ENCODE measurements around the gene PTPN3.

Gene PTPN3

GRCh38 chr9:109487247-109487646 lies 10.9 kb downstream of the PTPN3 start:
- H3K79me1 ChIP-seq (replicated peaks; ENCODE audit: low read length, poor library complexity, severe bottlenecking): peaks cover 48% of the 10 kb centered on the region
- no peak overlapping the region for H2BK12ac ChIP-seq (ENCODE audit: low read length in 2 of 2)
- H2AK5ac ChIP-seq (ENCODE audit: low read length, severe bottlenecking): no peak overlapping the region
- H2BK120ac ChIP-seq (ENCODE audit: low read depth, low read length): no peak overlapping the region
- no peaks in the 10 kb centered on the region for H3K9me3 ChIP-seq (ENCODE audit: control insufficient read depth, low read length)
- peaks cover 0 to 50% of the 10 kb centered on the region in 2 experiments for H3K27me3 ChIP-seq (ENCODE audit: control insufficient read depth in 1 of 2, insufficient read depth in 1 of 2, low read length in 2 of 2)
- H3K4me2 ChIP-seq (ENCODE audit: low read length, poor library complexity, severe bottlenecking): no peak overlapping the region
- DNase-seq: no peak
- H3K36me3 ChIP-seq (ENCODE audit: control insufficient read depth in 1 of 2, insufficient read depth in 2 of 2, low read depth in 1 of 2, low read length in 2 of 2): peaks cover 0 to 9% of the 10 kb centered on the region in 2 experiments
- WGBS: 60% methylated on average over 7 of the region's 7 CpGs
- no peak overlapping the region for H3K23ac ChIP-seq (ENCODE audit: low read length in 2 of 2)
- no peak overlapping the region for H3K27ac ChIP-seq (ENCODE audit: low read length, poor library complexity, severe bottlenecking)
- H2AFZ ChIP-seq (ENCODE audit: low read depth, low read length): no peak overlapping the region
- no peak overlapping the region for H3K4ac ChIP-seq (ENCODE audit: low read depth in 1 of 2, low read length in 2 of 2)
- no peak overlapping the region for H2BK15ac ChIP-seq (ENCODE audit: low read depth, poor library complexity, severe bottlenecking)
- no peak overlapping the region for H3K9ac ChIP-seq (ENCODE audit: low read length)
- no peak overlapping the region for H3K4me3 ChIP-seq (ENCODE audit: insufficient read depth in 1 of 2, low read depth in 1 of 2, low read length in 2 of 2)
- no peak overlapping the region for H2BK5ac ChIP-seq (ENCODE audit: low read depth, low read length, poor library complexity, severe bottlenecking)
- H3K18ac ChIP-seq (ENCODE audit: low read depth in 1 of 2, low read length in 2 of 2): no peak overlapping the region
- no peak overlapping the region for H4K91ac ChIP-seq (ENCODE audit: low read length)
- H3K14ac ChIP-seq (ENCODE audit: low read length in 2 of 2): no peak overlapping the region
- peaks cover 39% of the 10 kb centered on the region for H3K4me1 ChIP-seq (ENCODE audit: control insufficient read depth, insufficient read depth, low read depth, low read length)
- H4K8ac ChIP-seq (ENCODE audit: low read length): no peak overlapping the region

- Histone ChIP-seq H2BK15ac (ENCODE audit: low read depth, poor library complexity, severe bottlenecking) (no peak overlapping the region), H3K23ac (ENCODE audit: low read length in 2 of 2) (no peak overlapping the region), H2AK5ac (ENCODE audit: low read length, severe bottlenecking) (peak overlapping the region; percentile 40), H3K4me2 (ENCODE audit: low read length, poor library complexity, severe bottlenecking) (no peak overlapping the region), H3K79me1 (replicated peaks; ENCODE audit: low read length, poor library complexity, severe bottlenecking) (peaks cover 40% of the 10 kb centered on the region), H3K4ac (ENCODE audit: low read depth in 1 of 2, low read length in 2 of 2) (no peak overlapping the region), H3K4me3 (ENCODE audit: insufficient read depth in 1 of 2, low read depth in 1 of 2, low read length in 2 of 2) (no peak overlapping the region), H3K4me1 (ENCODE audit: control insufficient read depth, insufficient read depth, low read depth, low read length) (peaks cover 36% of the 10 kb centered on the region), H3K27me3 (ENCODE audit: control insufficient read depth in 1 of 2, insufficient read depth in 1 of 2, low read length in 2 of 2) (peaks cover 0 to 57% of the 10 kb centered on the region in 2 experiments), H2BK12ac (ENCODE audit: low read length in 2 of 2) (no peak overlapping the region), H4K91ac (ENCODE audit: low read length) (no peak overlapping the region), H3K36me3 (ENCODE audit: control insufficient read depth in 1 of 2, insufficient read depth in 2 of 2, low read depth in 1 of 2, low read length in 2 of 2) (peaks cover 0 to 5% of the 10 kb centered on the region in 2 experiments), H3K9me3 (ENCODE audit: control insufficient read depth, low read length) (no peaks in the 10 kb centered on the region), H4K8ac (ENCODE audit: low read length) (no peak overlapping the region), H3K27ac (ENCODE audit: low read length, poor library complexity, severe bottlenecking) (no peak overlapping the region), H2BK5ac (ENCODE audit: low read depth, low read length, poor library complexity, severe bottlenecking) (no peak overlapping the region), H2AFZ (ENCODE audit: low read depth, low read length) (no peak overlapping the region), H3K9ac (ENCODE audit: low read length) (no peak overlapping the region), H3K18ac (ENCODE audit: low read depth in 1 of 2, low read length in 2 of 2) (no peak overlapping the region), H3K14ac (ENCODE audit: low read length in 2 of 2) (no peak overlapping the region), H2BK120ac (ENCODE audit: low read depth, low read length) (no peak overlapping the region)
- WGBS: 91% methylated on average over 14 of the region's 14 CpGs
- DNase-seq: no peak
These were observed 14.2 kb downstream of the PTPN3 start for GRCh38 chr9:109483744-109484429.

- Histone ChIP-seq H3K18ac (ENCODE audit: low read depth in 1 of 2, low read length in 2 of 2) (no peak overlapping the region), H3K9ac (ENCODE audit: low read length) (no peak overlapping the region), H3K4me3 (ENCODE audit: insufficient read depth in 1 of 2, low read depth in 1 of 2, low read length in 2 of 2) (no peak overlapping the region), H3K4ac (ENCODE audit: low read depth in 1 of 2, low read length in 2 of 2) (no peak overlapping the region), H3K36me3 (ENCODE audit: control insufficient read depth in 1 of 2, insufficient read depth in 2 of 2, low read depth in 1 of 2, low read length in 2 of 2) (peaks cover 0 to 5% of the 10 kb centered on the region in 2 experiments), H2AK5ac (ENCODE audit: low read length, severe bottlenecking) (peak overlapping the region; percentile 34), H3K23ac (ENCODE audit: low read length in 2 of 2) (no peak overlapping the region), H3K27me3 (ENCODE audit: control insufficient read depth in 1 of 2, insufficient read depth in 1 of 2, low read length in 2 of 2) (peaks cover 0 to 60% of the 10 kb centered on the region in 2 experiments), H3K4me2 (ENCODE audit: low read length, poor library complexity, severe bottlenecking) (no peak overlapping the region), H3K27ac (ENCODE audit: low read length, poor library complexity, severe bottlenecking) (peak overlapping the region; percentile 19), H2AFZ (ENCODE audit: low read depth, low read length) (no peak overlapping the region), H2BK5ac (ENCODE audit: low read depth, low read length, poor library complexity, severe bottlenecking) (no peak overlapping the region), H4K8ac (ENCODE audit: low read length) (no peak overlapping the region), H3K14ac (ENCODE audit: low read length in 2 of 2) (no peak overlapping the region), H2BK120ac (ENCODE audit: low read depth, low read length) (no peak overlapping the region), H2BK15ac (ENCODE audit: low read depth, poor library complexity, severe bottlenecking) (no peak overlapping the region), H3K4me1 (ENCODE audit: control insufficient read depth, insufficient read depth, low read depth, low read length) (peaks cover 43% of the 10 kb centered on the region), H2BK12ac (ENCODE audit: low read length in 2 of 2) (no peak overlapping the region), H4K91ac (ENCODE audit: low read length) (no peak overlapping the region), H3K9me3 (ENCODE audit: control insufficient read depth, low read length) (no peaks in the 10 kb centered on the region), H3K79me1 (replicated peaks; ENCODE audit: low read length, poor library complexity, severe bottlenecking) (peaks cover 45% of the 10 kb centered on the region)
- DNase-seq: no peak
- WGBS: 84% methylated on average over 3 of the region's 5 CpGs
These were observed 15.7 kb downstream of the PTPN3 start for GRCh38 chr9:109482391-109482916.

- H4K8ac ChIP-seq (ENCODE audit: low read length): no peak overlapping the region
- no peak overlapping the region for H2BK12ac ChIP-seq (ENCODE audit: low read length in 2 of 2)
- 95% methylated on average over 7 of the region's 7 CpGs for WGBS
- no peak overlapping the region for H2BK5ac ChIP-seq (ENCODE audit: low read depth, low read length, poor library complexity, severe bottlenecking)
- H3K9ac ChIP-seq (ENCODE audit: low read length): no peak overlapping the region
- H3K9me3 ChIP-seq (ENCODE audit: control insufficient read depth, low read length): no peaks in the 10 kb centered on the region
- no peak overlapping the region for H2AFZ ChIP-seq (ENCODE audit: low read depth, low read length)
- peaks cover 42% of the 10 kb centered on the region for H3K4me1 ChIP-seq (ENCODE audit: control insufficient read depth, insufficient read depth, low read depth, low read length)
- no peak overlapping the region for H2BK120ac ChIP-seq (ENCODE audit: low read depth, low read length)
- no peak overlapping the region for H3K4me3 ChIP-seq (ENCODE audit: insufficient read depth in 1 of 2, low read depth in 1 of 2, low read length in 2 of 2)
- no peak overlapping the region for H4K91ac ChIP-seq (ENCODE audit: low read length)
- H3K36me3 ChIP-seq (ENCODE audit: control insufficient read depth in 1 of 2, insufficient read depth in 2 of 2, low read depth in 1 of 2, low read length in 2 of 2): peaks cover 0 to 5% of the 10 kb centered on the region in 2 experiments
- H3K27me3 ChIP-seq (ENCODE audit: control insufficient read depth in 1 of 2, insufficient read depth in 1 of 2, low read length in 2 of 2): peaks cover 0 to 60% of the 10 kb centered on the region in 2 experiments
- H2AK5ac ChIP-seq (ENCODE audit: low read length, severe bottlenecking): no peak overlapping the region
- H2BK15ac ChIP-seq (ENCODE audit: low read depth, poor library complexity, severe bottlenecking): no peak overlapping the region
- H3K4me2 ChIP-seq (ENCODE audit: low read length, poor library complexity, severe bottlenecking): no peak overlapping the region
- H3K4ac ChIP-seq (ENCODE audit: low read depth in 1 of 2, low read length in 2 of 2): no peak overlapping the region
- H3K79me1 ChIP-seq (replicated peaks; ENCODE audit: low read length, poor library complexity, severe bottlenecking): peaks cover 41% of the 10 kb centered on the region
- H3K18ac ChIP-seq (ENCODE audit: low read depth in 1 of 2, low read length in 2 of 2): no peak overlapping the region
- peak overlapping the region; percentile 9 for H3K27ac ChIP-seq (ENCODE audit: low read length, poor library complexity, severe bottlenecking)
- no peak overlapping the region for H3K14ac ChIP-seq (ENCODE audit: low read length in 2 of 2)
- H3K23ac ChIP-seq (ENCODE audit: low read length in 2 of 2): no peak overlapping the region
- DNase-seq: no peak
These were observed 16.3 kb downstream of the PTPN3 start for GRCh38 chr9:109481856-109482255.
